ENCODE data around the gene SHROOM1.

SHROOM1 gene

GRCh38 chr5:132775476-132775961 is 54.9 kb downstream of the SHROOM1 start:
- DNase-seq = no peak

- DNase-seq = no peak
Observed at GRCh38 chr5:132774896-132775295, 55.6 kb downstream of the SHROOM1 start.

GRCh38 chr5:132774406-132774805 is 56.0 kb downstream of the SHROOM1 start:
- DNase-seq = no peak

- DNase-seq = no peak
Observed at GRCh38 chr5:132773601-132774355, 56.7 kb downstream of the SHROOM1 start.

DNA sequence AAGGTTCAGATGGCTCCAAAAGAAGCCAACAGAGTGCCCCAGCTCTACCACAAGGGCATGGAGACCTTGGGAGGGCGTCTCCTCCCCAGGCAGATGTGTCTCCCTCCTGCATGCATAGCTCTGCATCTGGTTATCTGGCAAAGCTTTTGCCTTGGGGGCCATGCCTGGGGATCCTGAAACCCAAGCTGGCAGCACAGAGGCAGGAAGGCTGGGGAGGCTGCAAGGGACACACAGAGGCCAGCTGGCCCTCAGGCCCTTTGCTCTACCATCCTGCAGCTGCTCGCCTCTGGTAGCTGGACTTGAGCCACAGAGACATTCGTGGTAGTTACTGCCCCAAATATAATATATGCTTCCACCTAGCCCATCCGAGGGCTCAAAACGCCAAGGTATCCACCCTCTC is 57.3 kb downstream of the SHROOM1 start:
- DNase-seq = no peak

DNA sequence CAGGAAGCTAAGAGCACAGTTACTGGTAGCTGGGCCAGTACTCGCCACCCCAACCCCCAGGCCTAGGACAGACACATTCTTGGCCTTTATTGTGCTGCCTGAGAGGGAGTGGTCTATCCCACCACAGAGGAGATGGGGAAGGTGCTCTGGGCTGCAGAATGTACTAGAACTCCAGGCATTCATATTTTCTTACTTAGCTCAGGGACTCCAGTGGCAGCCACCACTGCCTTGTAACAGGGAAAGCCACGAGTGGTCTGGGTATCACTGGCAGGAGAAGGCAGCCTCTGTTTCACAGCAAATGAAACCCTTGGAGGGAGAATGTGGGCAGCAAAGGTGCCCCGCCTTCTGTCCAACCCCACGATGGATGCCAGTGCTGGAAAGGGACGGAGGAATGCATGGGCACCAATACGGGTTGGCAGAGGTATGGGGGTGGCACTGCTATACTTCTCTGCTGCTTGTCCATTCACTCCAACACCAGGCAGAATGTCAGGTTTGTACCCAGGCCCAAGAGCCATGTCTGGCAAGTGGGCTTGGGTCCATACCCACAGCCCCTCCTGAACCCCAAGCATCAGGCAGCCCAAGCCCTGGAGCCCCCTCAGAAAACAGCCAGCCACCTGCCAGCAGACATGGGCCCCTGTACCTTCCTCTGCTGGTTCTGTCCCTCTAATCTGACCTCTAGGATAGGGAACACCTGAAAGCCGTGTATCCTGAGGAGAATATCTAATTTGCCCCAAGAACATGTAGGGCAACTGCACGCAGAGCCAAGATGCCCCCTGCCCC is 58.0 kb downstream of the SHROOM1 start:
- no peak for DNase-seq
